Measurements from ENCODE around the gene CEBPG.

DNA sequence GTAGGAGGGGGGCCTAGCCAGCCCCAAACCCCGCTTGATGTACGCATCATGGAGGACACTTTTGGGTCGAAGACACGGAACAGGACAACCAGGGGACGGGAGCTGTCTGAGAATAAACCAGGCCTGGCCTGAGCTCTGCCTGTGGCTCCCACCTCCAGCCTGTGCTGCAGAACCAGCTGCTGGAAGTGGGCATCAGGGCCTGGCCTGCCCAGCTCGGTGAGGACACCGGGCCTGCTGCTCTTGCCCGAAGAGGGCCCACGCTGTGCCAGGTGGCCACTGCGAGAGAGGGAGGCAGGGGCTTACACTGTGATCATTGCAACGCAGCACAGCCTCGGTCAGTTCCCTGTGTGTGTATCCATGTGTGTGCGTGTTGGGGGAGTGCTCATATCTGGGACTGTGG lies 34.6 kb downstream of the CEBPG start:
- TF ChIP-seq, protein P1, sequence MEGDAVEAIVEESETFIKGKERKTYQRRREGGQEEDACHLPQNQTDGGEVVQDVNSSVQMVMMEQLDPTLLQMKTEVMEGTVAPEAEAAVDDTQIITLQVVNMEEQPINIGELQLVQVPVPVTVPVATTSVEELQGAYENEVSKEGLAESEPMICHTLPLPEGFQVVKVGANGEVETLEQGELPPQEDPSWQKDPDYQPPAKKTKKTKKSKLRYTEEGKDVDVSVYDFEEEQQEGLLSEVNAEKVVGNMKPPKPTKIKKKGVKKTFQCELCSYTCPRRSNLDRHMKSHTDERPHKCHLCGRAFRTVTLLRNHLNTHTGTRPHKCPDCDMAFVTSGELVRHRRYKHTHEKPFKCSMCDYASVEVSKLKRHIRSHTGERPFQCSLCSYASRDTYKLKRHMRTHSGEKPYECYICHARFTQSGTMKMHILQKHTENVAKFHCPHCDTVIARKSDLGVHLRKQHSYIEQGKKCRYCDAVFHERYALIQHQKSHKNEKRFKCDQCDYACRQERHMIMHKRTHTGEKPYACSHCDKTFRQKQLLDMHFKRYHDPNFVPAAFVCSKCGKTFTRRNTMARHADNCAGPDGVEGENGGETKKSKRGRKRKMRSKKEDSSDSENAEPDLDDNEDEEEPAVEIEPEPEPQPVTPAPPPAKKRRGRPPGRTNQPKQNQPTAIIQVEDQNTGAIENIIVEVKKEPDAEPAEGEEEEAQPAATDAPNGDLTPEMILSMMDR (IDR thresholded peaks at IDR 0.05), result no peak
- TF ChIP-seq EZH2 (IDR thresholded peaks at IDR 0.05; ENCODE audit: borderline replicate concordance, insufficient read depth, low read depth, low read length, poor library complexity, severe bottlenecking), result no peak

Measured in B cell (primary cell).